Small intestine (tissue), 7 donors: ENCODE results near the gene HYAL3. TPM values are rescaled to one million over a fixed set of nuclear protein-coding genes. Genes with fewer than 3 reads are reported as not detected.

ENCODE experiments used
- DNase-seq, 2 donors: peaks; one replicate each; pipeline versions ENCODE4 v3.0.0 to v3.0.0-alpha.2; 2013
- FAIRE-seq: peaks from 2 replicates; lab custom pipeline; 2012; peaks lifted over from hg19 to GRCh38; lab: Jason Lieb, UNC
- H3K27ac ChIP-seq, 3 donors: one replicate each; pipeline ENCODE4 v1.5.1; 2013; ENCODE audit warnings: low read length in 2 of 3, mild to moderate bottlenecking in 2 of 3, control low read depth in 1 of 3, inconsistent platforms in 1 of 3, low read depth in 1 of 3, moderate library complexity in 1 of 3
- H3K27me3 ChIP-seq, 3 donors: one replicate each; pipeline ENCODE4 v1.6.1; 2013; ENCODE audit warnings: low read length in 3 of 3, inconsistent platforms in 1 of 3; ENCODE audit not compliant: control insufficient read depth in 3 of 3, insufficient read depth in 3 of 3
- H3K36me3 ChIP-seq, 3 donors: one replicate each; pipeline ENCODE4 v1.6.1; 2013; ENCODE audit warnings: low read length in 3 of 3, inconsistent platforms in 1 of 3, low read depth in 1 of 3, mild to moderate bottlenecking in 1 of 3, moderate library complexity in 1 of 3; ENCODE audit not compliant: control insufficient read depth in 3 of 3, insufficient read depth in 2 of 3
- H3K4me1 ChIP-seq, 3 donors: one replicate each; pipeline ENCODE4 v1.6.1; 2013; ENCODE audit warnings: low read length in 2 of 3, inconsistent platforms in 1 of 3, low read depth in 1 of 3, mild to moderate bottlenecking in 1 of 3, moderate library complexity in 1 of 3; ENCODE audit not compliant: control insufficient read depth in 3 of 3, insufficient read depth in 2 of 3
- H3K4me3 ChIP-seq, 3 donors: one replicate each; pipeline ENCODE4 v1.5.1; 2013; ENCODE audit warnings: low read length in 3 of 3, control low read depth in 1 of 3, inconsistent platforms in 1 of 3, low read depth in 1 of 3, mild to moderate bottlenecking in 1 of 3, moderate library complexity in 1 of 3
- H3K9me3 ChIP-seq, 2 donors: one replicate each; pipeline ENCODE4 v1.6.1; 2013; ENCODE audit warnings: low read depth in 1 of 2, low read length in 1 of 2; ENCODE audit not compliant: control insufficient read depth in 2 of 2, insufficient read depth in 1 of 2
- WGBS, 3 donors: extraction: QIAGEN DNeasy Blood & Tissue Kit; methylation state at CpG; one replicate each; pipeline ENCODE4 v1.1.7; 2013; 5-methylcytosine and 5-hydroxymethylcytosine counted together
- polyA plus RNA-seq, 4 donors: library from polyadenylated mRNA; stranded (reverse) in 3 of 4; unstranded in 1 of 4; fragments of 200-250 nt in 3 of 4; fragments of 120-200 nt in 1 of 4; gene quantifications; one replicate each; pipeline versions ENCODE4 v1.2.1 to v1.2.3, GENCODE V29; 2013
- donor health status: healthy with polysubstance abuse.
- donor health status: control.
- donor health status: control.
- donor health status: Bipolar disorder and iron deficiency.
- donor health status: healthy.

The HYAL3 gene
- polyA plus RNA-seq, 4 donors: 1.6 to 4.1 (median 2.5) TPM

- Histone ChIP-seq H3K4me3 (peak overlapping the region; percentile 61 to 72 (median 69)), H3K36me3 (peaks cover 0 to 55% (median 3%) of the 10 kb centered on the region in 3 donors), H3K4me1 (peaks cover 3 to 71% (median 5%) of the 10 kb centered on the region in 3 donors), H3K9me3 (no peaks in the 10 kb centered on the region), H3K27me3 (no peaks in the 10 kb centered on the region), H3K27ac (peak overlapping the region; percentile 35 to 96 (median 94))
- FAIRE-seq (no peak), DNase-seq (no peak)
- WGBS, 3 donors: 77 to 85% (median 81%) methylated on average over 29 of the region's 29 CpGs
These were observed 20.9 kb upstream of the HYAL3 start for GRCh38 chr3:50319894-50320625.

GRCh38 chr3:50319181-50319893 lies 20.1 kb upstream of the HYAL3 start:
- peaks cover 0 to 58% (median 3%) of the 10 kb centered on the region in 3 donors for H3K36me3 ChIP-seq
- H3K27me3 ChIP-seq: no peaks in the 10 kb centered on the region
- H3K9me3 ChIP-seq: no peaks in the 10 kb centered on the region
- no peak overlapping the region for H3K4me3 ChIP-seq
- WGBS, 3 donors: 85 to 95% (median 92%) methylated on average over 16 of the region's 16 CpGs
- peaks cover 3 to 70% (median 5%) of the 10 kb centered on the region in 3 donors for H3K4me1 ChIP-seq
- FAIRE-seq (no peak), DNase-seq (no peak)
- H3K27ac ChIP-seq: no peak overlapping the region

DNA sequence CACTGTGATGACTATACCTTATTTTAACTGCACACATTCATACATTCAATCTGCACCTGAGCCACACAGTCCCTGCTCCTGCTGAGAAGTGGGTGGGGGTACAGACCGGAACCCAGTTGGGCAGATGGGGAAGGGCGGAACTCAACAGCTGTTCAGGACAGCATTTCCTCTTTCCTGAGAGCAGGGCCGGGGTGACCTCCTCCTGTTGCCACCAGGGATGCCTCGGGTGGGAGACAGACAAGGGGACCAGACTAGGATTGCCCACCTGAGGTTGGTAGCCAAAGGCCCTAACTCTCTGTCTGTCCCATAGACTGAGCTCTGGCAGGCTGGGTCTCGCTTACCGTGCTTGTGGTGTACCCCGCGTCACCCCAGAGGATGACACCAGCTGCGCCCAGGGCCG lies 19.4 kb upstream of the HYAL3 start:
- FAIRE-seq (no peak), DNase-seq (no peak)
- H3K4me3 ChIP-seq: no peak overlapping the region
- no peak overlapping the region for H3K27ac ChIP-seq
- peaks cover 3 to 62% (median 5%) of the 10 kb centered on the region in 3 donors for H3K4me1 ChIP-seq
- H3K9me3 ChIP-seq: no peaks in the 10 kb centered on the region
- no peaks in the 10 kb centered on the region for H3K27me3 ChIP-seq
- H3K36me3 ChIP-seq: peaks cover 0 to 60% (median 0%) of the 10 kb centered on the region in 3 donors
- WGBS, 3 donors: 78 to 83% (median 81%) methylated on average over 10 of the region's 10 CpGs

- no peak overlapping the region for H3K4me3 ChIP-seq
- no peaks in the 10 kb centered on the region for H3K9me3 ChIP-seq
- FAIRE-seq: no peak
- 78 to 84% (median 82%) methylated on average over 11 of the region's 11 CpGs for WGBS, 3 donors
- H3K27me3 ChIP-seq: no peaks in the 10 kb centered on the region
- H3K27ac ChIP-seq: no peak overlapping the region
- peaks cover 3 to 58% (median 5%) of the 10 kb centered on the region in 3 donors for H3K4me1 ChIP-seq
- peaks cover 0 to 60% (median 0%) of the 10 kb centered on the region in 3 donors for H3K36me3 ChIP-seq
- no peak for DNase-seq
These were observed 19.0 kb upstream of the HYAL3 start for GRCh38 chr3:50318163-50318562.

GRCh38 chr3:50317300-50317699 lies 18.1 kb upstream of the HYAL3 start:
- WGBS, 3 donors: 21 to 50% (median 44%) methylated on average over 6 of the region's 6 CpGs
- H3K4me1 ChIP-seq: peaks cover 3 to 49% (median 5%) of the 10 kb centered on the region in 3 donors
- FAIRE-seq (no peak), DNase-seq (peak; percentile 24 to 64)
- no peak overlapping the region for H3K4me3 ChIP-seq
- peaks cover 0 to 60% (median 0%) of the 10 kb centered on the region in 3 donors for H3K36me3 ChIP-seq
- H3K9me3 ChIP-seq: no peaks in the 10 kb centered on the region
- no peaks in the 10 kb centered on the region for H3K27me3 ChIP-seq
- peak overlapping the region; percentile 84 to 90 (median 85) for H3K27ac ChIP-seq

- Histone ChIP-seq H3K36me3 (peaks cover 0 to 60% (median 0%) of the 10 kb centered on the region in 3 donors), H3K4me1 (peaks cover 3 to 44% (median 5%) of the 10 kb centered on the region in 3 donors), H3K27me3 (no peaks in the 10 kb centered on the region), H3K27ac (peak overlapping the region; percentile 84 to 90 (median 85)), H3K4me3 (no peak overlapping the region), H3K9me3 (no peaks in the 10 kb centered on the region)
- DNase-seq (peak; percentile 91 to 92), FAIRE-seq (no peak)
- 8 to 45% (median 22%) methylated on average over 9 of the region's 9 CpGs for WGBS, 3 donors
These were observed 17.5 kb upstream of the HYAL3 start for GRCh38 chr3:50316657-50317242.

GRCh38 chr3:50314816-50315215 lies 15.6 kb upstream of the HYAL3 start:
- 95 to 100% (median 97%) methylated on average over 4 of the region's 4 CpGs for whole genome bisulfite sequencing, 3 donors
- peaks cover 0 to 53% (median 0%) of the 10 kb centered on the region in 3 donors for H3K36me3 ChIP-seq
- H3K27ac ChIP-seq: no peak overlapping the region
- peaks cover 0 to 37% (median 4%) of the 10 kb centered on the region in 3 donors for H3K4me1 ChIP-seq
- no peak overlapping the region for H3K4me3 ChIP-seq
- no peak for FAIRE-seq
- H3K27me3 ChIP-seq: no peaks in the 10 kb centered on the region
- no peak for DNase-seq
- H3K9me3 ChIP-seq: no peaks in the 10 kb centered on the region

- Histone ChIP-seq H3K27me3 (no peaks in the 10 kb centered on the region), H3K4me1 (peaks cover 0 to 32% (median 4%) of the 10 kb centered on the region in 3 donors), H3K9me3 (peaks cover 0 to 5% of the 10 kb centered on the region in 2 donors), H3K4me3 (no peak overlapping the region), H3K27ac (no peak overlapping the region), H3K36me3 (peaks cover 0 to 48% (median 0%) of the 10 kb centered on the region in 3 donors)
- no peak for DNase-seq
- 77 to 81% (median 80%) methylated on average over 3 of the region's 3 CpGs for WGBS, 3 donors
- no peak for FAIRE-seq
These were observed 15.1 kb upstream of the HYAL3 start for GRCh38 chr3:50314342-50314741.
